ENCODE results near the gene KRT6C.
"Not testable (repeated sequence)": the region's sequence is repeated elsewhere in the genome, so short reads cannot be mapped to it uniquely, and the experiment has no call there.

Gene KRT6C

DNA sequence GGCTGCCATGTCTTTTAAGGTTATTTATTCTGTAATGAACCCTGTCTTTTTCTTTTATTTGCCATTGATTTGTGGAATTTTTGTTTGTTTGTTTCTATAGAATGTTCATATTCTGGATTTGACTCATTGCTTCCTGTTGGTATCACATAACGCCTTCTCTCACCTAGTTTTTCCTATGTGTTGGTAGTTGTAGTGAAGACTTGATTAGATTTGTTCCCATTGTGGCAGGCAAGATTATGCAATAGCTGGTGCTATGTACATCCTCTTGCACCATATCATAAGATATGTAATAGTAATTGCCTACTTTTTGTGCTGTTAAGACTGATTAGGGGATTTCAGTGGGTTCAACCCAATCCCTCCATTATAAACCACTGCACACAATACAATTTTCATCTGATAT, 17.8 kb downstream of the KRT6C start:
- DNase-seq (ENCODE audit: low read depth): peak; percentile 50

DNA sequence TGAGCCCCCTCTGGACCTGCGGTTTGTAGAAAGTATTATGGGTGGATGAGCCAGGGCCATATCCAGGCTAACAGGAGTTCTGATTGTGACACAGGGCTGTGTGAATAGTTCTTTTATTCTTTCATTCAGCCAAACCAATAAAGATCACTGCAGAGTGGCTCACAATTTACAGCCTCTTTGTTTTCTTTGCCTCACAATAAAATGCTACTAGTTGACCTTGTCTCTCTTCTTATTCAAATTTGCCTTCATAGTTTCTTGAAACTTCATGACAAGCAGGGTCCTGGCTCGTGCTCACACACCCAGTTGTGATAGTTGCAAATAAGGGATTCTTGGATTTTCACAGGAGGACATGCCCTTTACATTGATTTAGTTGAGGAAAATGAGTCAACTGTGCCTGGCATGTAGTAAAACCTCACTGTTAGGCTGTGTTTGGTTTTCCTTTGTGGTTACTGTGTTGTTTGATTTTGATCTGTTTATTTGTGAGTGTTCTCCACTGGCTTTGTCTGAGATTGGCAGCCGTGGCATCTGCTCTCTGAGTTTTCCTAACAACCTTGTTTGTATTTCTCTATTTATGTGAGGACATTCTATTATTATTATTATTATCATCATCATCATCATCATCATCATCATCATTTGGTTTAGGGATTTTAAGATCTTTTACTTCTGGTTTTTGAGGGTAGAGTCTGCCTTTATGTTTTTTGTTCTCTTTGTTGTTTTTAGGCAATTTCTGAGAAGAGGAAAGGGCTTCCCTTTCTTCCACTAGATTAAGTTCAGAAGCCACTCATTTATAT, 19.0 kb downstream of the KRT6C start:
- DNase-seq (ENCODE audit: low read depth): no peak

DNA sequence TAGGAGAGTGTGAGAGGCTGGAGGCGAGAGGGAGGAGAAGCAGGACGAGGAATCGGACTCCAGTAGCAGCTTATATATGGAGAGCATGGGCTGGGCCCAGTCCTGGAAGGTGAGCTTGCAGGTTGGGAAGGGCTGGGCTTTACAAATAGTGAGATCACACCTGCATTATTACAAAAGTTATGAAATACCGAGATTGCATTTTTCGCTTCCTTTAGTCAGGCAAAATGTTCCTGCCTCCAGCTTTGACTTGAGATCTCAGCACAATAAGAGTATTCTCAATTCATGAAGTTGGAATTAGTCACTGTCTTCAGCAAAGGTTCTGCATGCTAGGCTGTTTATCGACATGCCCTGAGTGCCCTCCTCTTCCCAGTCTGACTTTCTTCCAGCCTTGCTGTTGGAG, 21.5 kb downstream of the KRT6C start, which contains the start of gene KRT6B:
Gene KRT6B, minus strand, starts transcription at position 46 of the 400 bp plus-strand sequence. CDS start 68 bp downstream, outside the sequence.
- no peak for DNase-seq (ENCODE audit: low read depth)

- no peak for DNase-seq (ENCODE audit: low read depth)
Observed at GRCh38 chr12:52448228-52448627, 25.4 kb downstream of the KRT6C start.

DNA sequence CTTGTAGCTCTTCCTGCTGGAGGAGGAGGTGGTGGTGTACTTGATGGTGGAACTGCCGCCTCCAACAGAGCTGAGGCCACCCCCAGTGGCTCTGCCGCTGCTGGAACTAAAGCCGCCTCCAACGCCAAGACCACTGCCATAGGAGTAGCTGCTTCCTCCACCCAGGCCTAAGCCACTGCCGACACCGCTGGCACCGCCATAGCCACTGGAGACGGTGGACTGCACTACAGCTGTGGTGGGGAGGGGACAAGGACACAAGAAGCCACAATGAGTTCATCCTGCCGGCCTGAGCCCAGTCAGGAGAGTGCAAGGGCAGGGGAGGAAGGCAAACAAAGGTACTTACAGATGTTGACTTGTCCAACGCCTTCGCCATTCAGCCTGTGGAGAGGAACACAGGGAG, 26.4 kb downstream of the KRT6C start:
- not testable (repeated sequence) for DNase-seq (ENCODE audit: low read depth)

DNA sequence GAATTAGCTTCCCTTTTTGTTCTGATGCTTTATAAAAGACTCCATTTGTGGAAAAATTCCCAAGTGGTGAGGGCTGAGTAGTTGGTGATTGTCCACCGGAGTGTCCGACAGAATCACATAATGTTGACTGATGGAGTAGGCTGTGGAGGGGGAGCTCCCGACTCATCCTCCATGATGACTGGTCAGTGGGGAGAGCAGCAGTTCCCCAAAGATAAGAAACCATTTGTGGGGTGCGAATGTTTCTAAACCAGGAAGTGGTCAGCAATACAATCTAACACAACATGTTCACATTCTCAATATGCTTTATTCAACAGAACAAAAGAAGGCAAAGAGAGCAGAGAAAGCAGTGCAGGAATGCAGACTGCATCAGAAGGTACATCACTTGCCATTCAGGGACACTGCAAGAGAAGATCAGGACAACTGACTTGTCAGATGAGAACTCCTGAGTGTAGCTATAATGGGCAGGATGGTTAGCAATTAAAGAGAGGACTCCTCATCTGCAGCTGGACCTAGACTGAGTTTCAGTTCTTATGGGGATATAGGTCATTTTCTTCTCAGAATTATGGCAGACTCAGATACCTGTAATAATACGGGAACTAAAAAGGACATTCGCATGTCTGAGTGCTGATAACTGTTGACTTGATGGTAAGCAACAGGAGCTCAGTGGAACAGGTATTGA, 27.1 kb downstream of the KRT6C start:
- DNase-seq (ENCODE audit: low read depth): no peak

DNA sequence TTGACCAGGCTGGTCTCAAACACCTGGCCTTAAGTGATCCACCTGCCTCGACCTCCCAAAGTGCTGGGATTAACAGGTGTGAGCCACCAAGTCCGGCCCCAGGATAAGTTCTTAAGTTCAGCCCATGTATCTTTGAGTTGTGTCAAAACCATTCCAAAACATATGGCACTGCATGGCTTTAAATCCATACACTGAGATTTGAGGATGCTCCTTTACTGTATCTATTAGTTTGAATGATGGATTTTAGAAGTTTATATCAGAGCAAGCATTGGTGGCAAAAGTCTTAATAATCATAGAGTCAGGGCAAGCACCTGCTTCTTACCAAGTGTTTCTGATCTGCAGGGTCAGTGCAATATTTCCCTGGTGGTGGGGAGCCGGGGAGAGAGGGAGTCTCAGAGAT, 27.7 kb downstream of the KRT6C start:
- no peak for DNase-seq (ENCODE audit: low read depth)

GRCh38 chr12:52444647-52445595, 28.7 kb downstream of the KRT6C start:
- DNase-seq (ENCODE audit: low read depth): no peak

DNA sequence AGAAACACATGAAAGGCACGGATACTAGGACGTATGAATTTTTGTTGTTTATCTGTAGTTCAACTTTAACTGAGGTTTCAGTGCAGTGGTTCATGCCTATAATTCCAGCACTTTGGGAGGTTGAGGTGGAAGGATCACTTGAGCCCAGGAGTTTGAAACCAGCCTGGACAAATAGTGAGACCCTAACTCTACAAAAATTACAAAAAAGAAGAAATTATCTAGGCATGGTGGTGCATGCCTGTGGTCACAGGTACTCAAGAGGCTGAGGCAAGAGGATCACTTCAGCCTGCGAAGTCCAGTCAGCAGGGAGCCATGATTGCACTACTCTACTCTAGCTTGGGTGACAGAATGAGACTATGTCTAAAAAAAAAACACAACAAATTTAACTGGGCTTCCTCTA, 29.6 kb downstream of the KRT6C start:
- DNase-seq (ENCODE audit: low read depth): no peak

- DNase-seq (ENCODE audit: low read depth): peak; percentile 14
Observed at GRCh38 chr12:52442600-52443061, 31.0 kb downstream of the KRT6C start.

- DNase-seq (ENCODE audit: low read depth): no peak
Observed at GRCh38 chr12:52441320-52441911, 32.2 kb downstream of the KRT6C start.

- peak; percentile 7 for DNase-seq (ENCODE audit: low read depth)
Observed at GRCh38 chr12:52440821-52441319, 32.7 kb downstream of the KRT6C start.

- DNase-seq (ENCODE audit: low read depth): no peak
Observed at GRCh38 chr12:52439845-52440244, 33.8 kb downstream of the KRT6C start.

GRCh38 chr12:52439420-52439819, 34.2 kb downstream of the KRT6C start:
- no peak for DNase-seq (ENCODE audit: low read depth)

DNA sequence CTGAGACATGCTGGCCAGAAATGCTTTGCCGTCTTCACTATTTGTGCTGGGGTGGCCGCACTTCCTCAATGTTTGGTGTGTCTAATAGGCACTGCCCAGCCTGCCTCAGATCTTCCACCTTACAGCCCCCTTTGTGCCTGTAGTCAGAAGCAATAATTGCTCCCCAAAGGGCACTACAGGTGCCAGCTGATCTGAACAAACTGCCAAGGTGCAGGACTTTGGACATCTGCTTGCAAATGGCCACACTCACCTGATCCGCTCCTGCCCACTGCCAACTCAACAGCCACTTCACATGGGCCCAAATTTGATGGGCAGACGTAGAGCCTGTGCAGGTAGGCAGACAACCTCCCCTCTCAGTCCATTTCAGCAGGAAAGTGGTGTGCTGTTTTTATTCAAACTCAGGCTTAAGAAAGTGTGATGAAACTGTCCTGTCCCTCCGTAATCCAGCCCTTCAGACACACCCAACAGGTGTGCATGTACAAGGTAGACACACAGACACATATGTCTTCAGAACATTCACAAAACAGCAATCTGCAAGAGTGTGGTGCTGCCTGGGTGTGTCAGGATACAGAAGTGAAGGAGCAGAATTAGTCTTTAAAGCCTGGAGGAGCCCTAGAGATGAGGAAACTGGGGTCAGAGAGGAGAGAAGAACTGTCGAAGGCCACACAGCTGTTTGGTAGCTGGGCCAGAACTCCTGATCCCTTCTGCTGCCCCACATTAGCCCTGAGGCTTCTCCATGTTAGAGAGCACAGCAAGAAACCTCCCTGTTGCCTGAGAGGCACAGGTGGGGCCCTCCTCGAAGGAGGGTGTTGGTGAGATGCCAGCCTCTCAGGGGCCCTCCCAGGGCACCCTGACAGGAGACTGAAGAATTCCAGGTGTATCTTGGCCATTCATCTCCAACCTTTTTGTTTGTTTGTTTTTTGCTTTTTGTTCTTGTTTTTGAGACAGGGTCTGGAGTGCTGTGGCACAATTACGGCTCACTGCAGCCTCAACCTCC, 35.0 kb downstream of the KRT6C start:
- DNase-seq (ENCODE audit: low read depth): no peak

GRCh38 chr12:52437508-52437907, 36.1 kb downstream of the KRT6C start:
- no peak for DNase-seq (ENCODE audit: low read depth)

GRCh38 chr12:52436828-52437474, 36.7 kb downstream of the KRT6C start:
- DNase-seq (ENCODE audit: low read depth): no peak

DNA sequence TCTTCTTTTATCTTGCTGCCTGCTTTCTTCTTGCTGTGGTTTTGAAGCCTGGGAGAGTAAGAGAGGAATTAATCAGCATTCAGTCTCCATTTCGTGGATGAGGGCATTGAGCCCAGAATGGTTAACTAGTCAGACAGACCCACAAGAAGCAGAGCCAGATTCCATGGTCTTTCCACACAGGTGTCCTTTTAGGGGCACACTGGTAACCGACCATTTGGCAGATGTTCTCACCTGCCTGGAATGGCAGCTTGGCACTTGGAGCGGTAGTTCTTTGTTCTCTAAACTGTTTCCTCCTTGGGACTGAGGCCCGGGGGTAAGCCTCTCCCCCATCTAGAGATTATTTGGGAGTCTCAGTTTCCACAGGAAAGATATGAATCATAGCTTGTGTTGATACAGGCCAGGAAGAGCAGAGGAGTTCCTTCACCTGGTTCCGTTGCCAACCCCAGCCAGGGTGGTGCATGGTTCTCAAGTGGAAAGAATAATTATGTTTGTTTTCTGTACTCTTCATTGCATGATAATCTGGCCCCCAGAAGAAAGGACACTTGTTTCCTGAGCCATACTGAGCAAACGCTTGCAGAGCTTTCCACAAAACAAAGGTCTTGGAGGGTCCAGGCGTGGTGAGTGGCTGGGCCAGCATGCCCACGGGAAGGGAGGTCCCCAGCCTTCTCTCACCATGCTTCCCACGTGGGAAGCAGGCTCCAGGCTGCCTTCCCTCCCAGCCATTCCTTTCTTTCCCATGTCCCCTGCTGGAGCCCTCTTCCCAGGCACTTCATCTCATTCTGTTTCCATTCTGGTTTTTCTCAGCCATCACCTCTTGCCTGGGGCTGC, 37.4 kb downstream of the KRT6C start:
- DNase-seq (ENCODE audit: low read depth): no peak

- DNase-seq (ENCODE audit: low read depth): no peak
Observed at GRCh38 chr12:52435659-52435999, 38.0 kb downstream of the KRT6C start.

Data from iris pigment epithelial cell (primary cell).